HCT116 (cell line): Measurements from ENCODE around the gene TAF1C. TPM values are rescaled to one million over a fixed set of nuclear protein-coding genes. Genes with fewer than 3 reads are reported as not detected.

Experiments
- ATAC-seq: fragments of 200-7000 bp; cut with Tn5 transposase; 2 replicates; pipeline ENCODE4 v1.9.1; 2020; ENCODE audit warnings: mild to moderate bottlenecking, moderate library complexity
- BruUV-seq: library from RNA; stranded (reverse); fragments of 400-500 nt; replicated peaks from 2 replicates; lab custom pipeline; 2021; lab: Mats Ljungman, UMichigan
- CTCF ChIA-PET: fragments of 300-600 bp; sonication (Branson Sonifier 250); formaldehyde crosslinking; loops from one replicate; lab custom pipeline; 2021; ENCODE audit warnings: antibody characterized with exemption; lab: Charles Lee
- POLR2A ChIA-PET: fragments of 300-600, 350-600 bp; sonication (Branson Sonifier 250); formaldehyde crosslinking; loops from one replicate; lab custom pipeline; 2021; ENCODE audit warnings: antibody characterized with exemption; lab: Charles Lee
- RAD21 ChIA-PET, 2 experiments: fragments of 300-600 bp; sonication (Branson Sonifier 250); formaldehyde crosslinking; loops; one replicate each; lab custom pipeline; 2023; ENCODE audit warnings: low total read pairs in 2 of 2; ENCODE audit not compliant: uncharacterized antibody in 2 of 2, unreplicated experiment in 2 of 2, low non-redundant PET in 1 of 2; lab: Charles Lee
- DNase-seq: peaks from one replicate; pipeline ENCODE4 v3.0.0-alpha.2; 2010; ENCODE audit warnings: low read depth, low spot score
- H2AFZ ChIP-seq: fragments of 200-600 bp; shearing (Covaris generic), sonication (generic); 2 replicates; pipeline ENCODE4 v1.6.1; 2017; ENCODE audit warnings: low read depth, mixed run types, mixed read lengths, antibody characterized with exemption, low read length; ENCODE audit not compliant: poor library complexity, severe bottlenecking
- H3K27ac ChIP-seq: 2 replicates; pipeline ENCODE4 v1.5.1; 2012; ENCODE audit warnings: low read depth, low read length
- H3K27me3 ChIP-seq: fragments of 200-600 bp; sonication (generic); 2 replicates; pipeline ENCODE4 v1.6.1; 2016; ENCODE audit warnings: mixed run types, low read length, mixed read lengths; ENCODE audit not compliant: insufficient read depth
- H3K36me3 ChIP-seq, 2 experiments: fragments of 200-500 bp in 1 of 2; fragments of 200-600 bp in 1 of 2; sonication (Bioruptor generic) in 1 of 2; sonication (generic) in 1 of 2; 2 replicates each; pipeline versions ENCODE4 v1.5.1 to v1.6.1; 2014 to 2016; ENCODE audit warnings: low read length in 2 of 2, inconsistent platforms in 1 of 2, mixed read lengths in 1 of 2, mixed run types in 1 of 2; ENCODE audit not compliant: insufficient read depth in 2 of 2, control insufficient read depth in 1 of 2
- H3K4me1 ChIP-seq, 2 experiments: fragments of 200-600 bp in 1 of 2; sonication (generic) in 1 of 2; 2 replicates each; pipeline versions ENCODE4 v1.5.1 to v1.6.1; 2012 to 2017; ENCODE audit warnings: low read length in 2 of 2, inconsistent platforms in 1 of 2, mild to moderate bottlenecking in 1 of 2, mixed read lengths in 1 of 2, mixed run types in 1 of 2, moderate library complexity in 1 of 2; ENCODE audit not compliant: insufficient read depth in 2 of 2, control insufficient read depth in 1 of 2
- H3K4me2 ChIP-seq: fragments of 200-600 bp; sonication (generic); 2 replicates; pipeline ENCODE4 v1.6.1; 2017; ENCODE audit warnings: mixed run types, low read length, mixed read lengths
- H3K4me3 ChIP-seq, 2 experiments: fragments of 200-600 bp in 1 of 2; sonication (generic) in 1 of 2; replicated peaks in 1 of 2; 2 replicates each; pipeline ENCODE4 v1.5.1; 2011 to 2016; ENCODE audit warnings: low read length in 2 of 2, control low read depth in 1 of 2, low read depth in 1 of 2, mild to moderate bottlenecking in 1 of 2, mixed read lengths in 1 of 2, mixed run types in 1 of 2
- H3K79me2 ChIP-seq: fragments of 200-600 bp; sonication (generic); 2 replicates; pipeline ENCODE4 v1.6.1; 2017; ENCODE audit warnings: mild to moderate bottlenecking, mixed run types, low read length, moderate library complexity, mixed read lengths; ENCODE audit not compliant: insufficient read depth
- H3K9ac ChIP-seq: fragments of 200-600 bp; sonication (generic); 2 replicates; pipeline ENCODE4 v1.6.1; 2016; ENCODE audit warnings: low read length, mixed read lengths
- H3K9me2 ChIP-seq: fragments of 200-600 bp; sonication (generic), shearing (Covaris generic); 2 replicates; pipeline ENCODE4 v1.6.1; 2017; ENCODE audit warnings: mixed run types, mild to moderate bottlenecking, moderate library complexity; ENCODE audit not compliant: insufficient read depth
- H3K9me3 ChIP-seq, 2 experiments: fragments of 200-500 bp in 1 of 2; fragments of 200-600 bp in 1 of 2; sonication (Bioruptor generic) in 1 of 2; sonication (generic) in 1 of 2; 2 replicates each; pipeline ENCODE4 v1.6.1; 2014 to 2017; ENCODE audit warnings: low read length in 2 of 2, mixed read lengths in 2 of 2, inconsistent platforms in 1 of 2, low read depth in 1 of 2, mild to moderate bottlenecking in 1 of 2, mixed run types in 1 of 2, moderate library complexity in 1 of 2; ENCODE audit not compliant: control insufficient read depth in 1 of 2, insufficient read depth in 1 of 2
- H4K20me1 ChIP-seq: fragments of 200-600 bp; sonication (generic), shearing (Covaris generic); 2 replicates; pipeline ENCODE4 v1.6.1; 2017; ENCODE audit warnings: mixed run types, mild to moderate bottlenecking, moderate library complexity; ENCODE audit not compliant: insufficient read depth
- CBX3 ChIP-seq: IDR thresholded peaks from 2 replicates; pipeline ENCODE4 v1.6.1; 2012; ENCODE audit warnings: low read depth
- CTCF ChIP-seq, 3 experiments: fragments of 200-600 bp in 1 of 3; sonication (generic) in 1 of 3; IDR thresholded peaks in 2 of 3; conservative IDR thresholded peaks in 1 of 3; 2 replicates each; pipeline ENCODE4 v1.5.1; 2012 to 2017; ENCODE audit warnings: low read depth in 2 of 3, low read length in 2 of 3, antibody characterized with exemption in 1 of 3, borderline replicate concordance in 1 of 3, control low read depth in 1 of 3, mild to moderate bottlenecking in 1 of 3, mixed read lengths in 1 of 3, mixed run types in 1 of 3, moderate library complexity in 1 of 3; ENCODE audit not compliant: insufficient read depth in 1 of 3
- EGR1 ChIP-seq: IDR thresholded peaks from 2 replicates; pipeline ENCODE4 v1.6.1; 2012; ENCODE audit warnings: low read depth
- ELF1 ChIP-seq: IDR thresholded peaks from 2 replicates; pipeline ENCODE4 v1.6.1; 2012; ENCODE audit warnings: low read depth, borderline replicate concordance
- EZH2 ChIP-seq: fragments of 200-600 bp; sonication (generic); IDR thresholded peaks from 2 replicates; pipeline ENCODE4 v1.6.1; 2017; ENCODE audit warnings: antibody characterized with exemption, mixed run types
- FOSL1 ChIP-seq: IDR thresholded peaks from 2 replicates; pipeline ENCODE4 v1.6.1; 2012; ENCODE audit warnings: low read depth
- JUND ChIP-seq: IDR thresholded peaks from 2 replicates; pipeline ENCODE4 v1.6.1; 2012
- POLR2A ChIP-seq: IDR thresholded peaks from 2 replicates; pipeline ENCODE4 v1.7.0; 2011; ENCODE audit warnings: borderline replicate concordance; ENCODE audit not compliant: insufficient read depth, insufficient read length; ENCODE audit errors: extremely low read depth
- POLR2AphosphoS5 ChIP-seq: IDR thresholded peaks from 2 replicates; pipeline ENCODE4 v1.6.1; 2011; ENCODE audit warnings: mild to moderate bottlenecking, low read depth, low read length, moderate library complexity
- RAD21 ChIP-seq: IDR thresholded peaks from 2 replicates; pipeline ENCODE4 v1.6.1; 2012; ENCODE audit warnings: low read depth, mild to moderate bottlenecking
- REST ChIP-seq: IDR thresholded peaks from 2 replicates; pipeline ENCODE4 v1.6.1; 2012; ENCODE audit warnings: low read depth
- SIN3A ChIP-seq: IDR thresholded peaks from 2 replicates; pipeline ENCODE4 v1.6.1; 2012; ENCODE audit warnings: low read depth
- SP1 ChIP-seq: IDR thresholded peaks from 2 replicates; pipeline ENCODE4 v1.6.1; 2012; ENCODE audit warnings: low read depth
- SRF ChIP-seq: IDR thresholded peaks from 2 replicates; pipeline ENCODE4 v1.6.1; 2012; ENCODE audit warnings: low read depth
- YY1 ChIP-seq: IDR thresholded peaks from 2 replicates; pipeline ENCODE4 v1.6.1; 2011; ENCODE audit warnings: low read length, low read depth, moderate library complexity, mild to moderate bottlenecking; ENCODE audit not compliant: insufficient replicate concordance; ENCODE audit errors: extremely low read depth
- ZBTB33 ChIP-seq: IDR thresholded peaks from 2 replicates; pipeline ENCODE4 v1.6.1; 2011; ENCODE audit warnings: mild to moderate bottlenecking, low read length, moderate library complexity; ENCODE audit not compliant: insufficient replicate concordance; ENCODE audit errors: extremely low read depth
- ZFX ChIP-seq: fragments of 450-650 bp; IDR thresholded peaks from 2 replicates; pipeline ENCODE4 v1.6.1; 2017
- ZNF274 ChIP-seq: fragments of 200-500 bp; sonication (Bioruptor generic); IDR thresholded peaks from 2 replicates; pipeline ENCODE4 v1.6.1; 2014; ENCODE audit warnings: mild to moderate bottlenecking, low read depth, low read length, inconsistent platforms
- intact Hi-C: fragments of 100-400 bp; cut with micrococcal nuclease; formaldehyde crosslinking; loops from 2 replicates; pipeline ENCODE4 v1.10.0; 2022
- total RNA-seq: library from RNA; stranded (reverse); gene quantifications from one replicate; pipeline ENCODE4 v1.2.1, GENCODE V29; 2021; ENCODE audit not compliant: unreplicated experiment
- TF ChIP-seq, protein P1 (sequence below): IDR thresholded peaks from 2 replicates; pipeline ENCODE4 v1.6.1; 2012

The TAF1C gene
- total RNA-seq, 1 experiment from 2014 or later, result 76.3 TPM

- no peak overlapping the region for H3K4me3 ChIP-seq
- H3K27ac ChIP-seq, result no peak overlapping the region
- RAD21 ChIA-PET, result no interaction called here
- CTCF ChIA-PET, result interaction anchor here (1.5 kb wide), 1 partner anchor 34 kb away, joined by 4 read pairs; the partner anchor contains the start of gene TAF1C
- H3K9me2 ChIP-seq, result no peaks in the 10 kb centered on the region
- no peaks in the 10 kb centered on the region for H3K36me3 ChIP-seq
- no peak overlapping the region for H2AFZ ChIP-seq
- no peak overlapping the region for H3K9ac ChIP-seq
- ATAC-seq (no peak), DNase-seq (no peak)
- H3K9me3 ChIP-seq, result no peaks in the 10 kb centered on the region
- no peaks in the 10 kb centered on the region for H3K79me2 ChIP-seq
- TF ChIP-seq ZNF274 (no peak), RAD21 (no peak), ELF1 (no peak), POLR2AphosphoS5 (no peak), ZBTB33 (no peak), POLR2A (no peak), JUND (no peak), ZFX (no peak), FOSL1 (no peak), EGR1 (no peak), CBX3 (no peak), SIN3A (no peak), EZH2 (no peak), REST (no peak), SRF (no peak), YY1 (no peak), CTCF (IDR thresholded peaks at IDR 0.05 in 2 of 3, conservative IDR thresholded peaks at IDR 0.05 in 1 of 3; ENCODE audit: borderline replicate concordance in 1 of 3, insufficient read depth in 1 of 3, low read depth in 2 of 3, low read length in 2 of 3) (no peak), SP1 (no peak)
- TF ChIP-seq, protein P1, sequence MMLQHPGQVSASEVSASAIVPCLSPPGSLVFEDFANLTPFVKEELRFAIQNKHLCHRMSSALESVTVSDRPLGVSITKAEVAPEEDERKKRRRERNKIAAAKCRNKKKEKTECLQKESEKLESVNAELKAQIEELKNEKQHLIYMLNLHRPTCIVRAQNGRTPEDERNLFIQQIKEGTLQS, result no peak
- H3K27me3 ChIP-seq, result no peaks in the 10 kb centered on the region
- intact Hi-C loops, result no loop called here
- no peaks in the 10 kb centered on the region for H4K20me1 ChIP-seq
- BruUV-seq, result no TSS peak
- POLR2A ChIA-PET, result no interaction called here
- H3K4me1 ChIP-seq, result peaks cover 7 to 20% of the 10 kb centered on the region in 2 experiments; a peak in 3 of 4 replicates
- H3K4me2 ChIP-seq, result no peak overlapping the region
Measured at GRCh38 chr16:84220851-84221250, 34.0 kb upstream of the TAF1C start.
